Activated naive CD8-positive, alpha-beta T cell treated with anti-CD3 and anti-CD28 coated beads, Interleukin-2, amount 50 U/mL, for 16 hours (primary cell): ENCODE measurements around the gene MYBBP1A.
"Not testable (repeated sequence)": the region's sequence is repeated elsewhere in the genome, so short reads cannot be mapped to it uniquely, and the experiment has no call there.

Source experiments
- DNase-seq: peaks from one replicate; pipeline ENCODE4 v3.0.0-alpha.2; 2020; ENCODE audit warnings: low read depth, low spot score

Gene MYBBP1A

DNA sequence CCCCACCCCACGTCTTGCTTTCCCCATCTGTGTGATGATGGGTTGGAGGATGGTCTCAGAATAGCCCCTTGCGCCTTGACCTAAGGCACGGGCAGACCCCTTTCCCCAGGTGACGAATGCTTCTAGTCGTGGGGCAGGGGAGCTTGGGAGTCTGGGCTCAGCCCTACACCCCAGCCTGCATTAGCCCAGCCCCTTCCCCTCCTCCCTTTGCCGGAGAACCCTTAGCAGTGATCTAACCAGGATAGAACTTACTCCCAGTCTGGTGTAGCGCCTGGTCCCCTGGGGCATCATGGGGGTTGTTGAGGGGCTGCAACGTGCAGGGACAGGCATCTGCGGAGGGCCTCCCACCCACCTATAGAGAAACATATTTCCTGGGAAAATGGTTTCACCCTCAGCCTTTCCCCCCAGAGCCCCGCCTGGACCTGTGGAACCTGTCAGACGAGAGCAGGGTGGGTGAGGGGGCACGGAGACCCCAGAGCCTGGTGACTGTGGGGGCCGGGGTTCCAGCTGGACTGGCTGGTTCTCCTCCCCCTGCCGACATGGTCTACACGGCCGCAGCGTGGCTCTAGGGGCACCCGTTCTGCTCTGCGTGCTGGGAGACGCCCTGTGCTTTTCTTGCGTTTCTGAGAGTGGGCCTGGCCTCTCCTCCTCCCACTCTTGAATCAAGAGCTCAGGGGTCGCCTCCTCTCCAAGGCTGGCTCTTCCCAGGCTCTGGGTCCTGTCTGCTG, 33.9 kb upstream of the MYBBP1A start:
- no peak for DNase-seq

- no peak for DNase-seq
Observed at GRCh38 chr17:4588391-4588790, 33.2 kb upstream of the MYBBP1A start.

DNA sequence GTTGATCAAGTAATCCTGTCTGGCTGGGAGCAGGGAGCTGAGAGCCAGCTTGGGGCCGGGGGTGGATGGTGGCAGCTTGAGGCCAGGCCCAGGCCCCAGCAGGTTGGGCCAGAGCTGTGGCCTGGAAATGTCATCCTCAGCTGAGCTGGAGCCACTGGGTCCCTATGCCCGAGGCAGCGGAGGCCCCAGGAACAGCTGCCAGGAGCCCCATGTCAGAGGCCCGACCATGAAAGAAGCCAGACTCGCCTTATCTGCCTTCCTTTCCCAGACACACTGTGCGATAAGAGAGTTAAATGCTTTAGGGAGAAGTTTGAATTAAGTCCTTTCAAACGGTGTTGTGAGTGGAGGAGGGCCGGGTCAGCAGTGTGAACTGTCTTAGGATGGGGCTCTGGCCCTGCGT, 32.6 kb upstream of the MYBBP1A start:
- no peak for DNase-seq

GRCh38 chr17:4587195-4587594, 32.0 kb upstream of the MYBBP1A start:
- no peak for DNase-seq

DNA sequence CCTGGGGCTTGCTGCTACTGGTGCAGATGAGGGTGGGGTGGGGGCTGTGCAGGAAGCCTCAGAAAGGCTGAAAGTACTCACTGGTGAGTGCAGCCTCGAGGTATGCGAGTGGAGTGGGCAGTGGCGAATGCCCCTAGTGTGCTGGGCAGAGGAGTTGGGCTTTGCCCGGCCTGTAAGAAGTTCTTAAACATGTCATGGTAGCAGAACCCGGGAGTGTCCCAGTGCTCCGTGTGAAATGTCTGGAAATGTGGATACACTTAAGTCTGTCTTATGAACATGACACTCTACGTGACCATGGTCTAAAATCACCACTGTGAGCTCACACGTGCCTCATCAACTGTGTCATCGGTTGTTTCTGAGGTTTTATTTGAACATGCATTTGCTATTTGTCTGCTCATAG, 30.9 kb upstream of the MYBBP1A start:
- no peak for DNase-seq

GRCh38 chr17:4585638-4585994, 30.4 kb upstream of the MYBBP1A start:
- DNase-seq, result no peak

DNA sequence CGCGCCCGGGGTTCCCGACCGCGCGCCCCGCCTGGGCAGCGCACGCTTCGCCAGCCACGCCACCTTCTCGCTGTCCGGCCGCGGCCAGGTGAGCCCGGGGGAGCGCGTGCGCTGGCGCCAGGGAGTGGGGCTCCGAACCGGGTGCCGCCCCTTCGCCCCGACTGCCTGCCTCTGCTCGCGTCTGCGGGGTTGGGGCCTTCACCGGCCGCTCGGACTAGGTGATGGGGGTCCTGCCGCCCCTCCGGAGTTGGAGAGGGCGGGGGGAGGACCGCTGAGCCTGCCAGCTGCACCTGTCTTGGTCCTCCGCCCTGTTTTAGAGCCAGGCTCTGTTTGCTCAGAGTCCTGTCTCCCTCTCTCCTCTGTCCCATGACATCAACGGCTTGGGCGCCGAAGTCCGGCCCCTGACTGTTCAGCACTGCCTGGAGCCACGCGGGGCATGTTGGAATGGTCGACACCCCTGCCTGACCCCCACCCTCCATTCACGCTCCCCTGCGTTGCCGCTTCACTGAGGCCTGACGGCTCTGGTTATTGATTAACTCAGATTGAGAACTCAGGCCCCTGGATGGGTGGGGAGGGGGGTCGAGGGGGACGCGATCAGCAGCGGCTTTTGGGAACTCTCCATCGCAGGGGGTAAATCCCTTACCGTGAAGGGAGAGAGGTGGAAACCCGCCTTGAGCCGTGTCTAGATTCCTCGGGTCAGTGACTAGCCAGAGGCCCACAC, 29.9 kb upstream of the MYBBP1A start:
- no peak for DNase-seq

DNA sequence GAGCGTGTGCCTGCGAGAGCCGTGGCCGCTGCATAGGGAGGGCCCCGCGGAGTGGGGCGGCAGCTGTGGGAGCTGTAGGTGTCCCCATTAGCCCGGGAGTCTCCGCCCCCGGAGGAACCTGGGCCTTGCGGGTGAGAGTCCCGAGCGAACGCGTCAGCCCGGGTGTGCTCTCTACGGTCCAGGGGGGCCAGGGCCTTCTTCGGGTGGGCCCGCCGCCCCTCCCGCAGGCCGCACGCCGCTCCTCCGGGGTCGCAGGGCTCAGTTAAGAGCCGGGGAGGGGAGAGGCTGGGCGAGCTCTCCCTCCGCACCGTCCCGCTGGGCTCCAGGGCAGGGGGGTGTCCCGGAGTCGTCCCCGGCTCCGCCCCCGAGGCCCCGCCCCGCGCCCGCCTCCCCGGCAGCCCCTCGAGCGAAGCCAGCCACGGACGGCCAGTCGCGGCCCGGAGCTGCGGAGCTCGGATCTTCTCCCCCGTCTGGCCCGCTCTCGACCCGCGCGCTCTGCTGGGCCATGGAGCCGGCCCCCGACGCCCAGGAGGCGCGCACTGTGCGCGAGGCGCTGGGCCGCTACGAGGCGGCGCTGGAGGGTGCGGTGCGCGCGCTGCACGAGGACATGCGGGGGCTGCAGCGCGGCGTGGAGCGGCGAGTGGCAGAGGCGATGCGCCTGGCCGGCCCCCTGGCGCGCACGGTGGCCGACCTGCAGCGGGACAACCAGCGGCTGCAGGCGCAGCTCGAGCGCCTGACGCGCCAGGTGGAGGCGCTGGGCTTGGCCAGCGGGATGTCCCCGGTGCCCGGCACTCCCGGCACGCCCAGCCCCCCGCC, 29.1 kb upstream of the MYBBP1A start, which contains the start of gene SMTNL2:
Gene SMTNL2 (plus strand): TSS at position 429 of the 816 bp plus-strand sequence. CDS start 77 bp downstream, at position 506.
- DNase-seq, result no peak

DNA sequence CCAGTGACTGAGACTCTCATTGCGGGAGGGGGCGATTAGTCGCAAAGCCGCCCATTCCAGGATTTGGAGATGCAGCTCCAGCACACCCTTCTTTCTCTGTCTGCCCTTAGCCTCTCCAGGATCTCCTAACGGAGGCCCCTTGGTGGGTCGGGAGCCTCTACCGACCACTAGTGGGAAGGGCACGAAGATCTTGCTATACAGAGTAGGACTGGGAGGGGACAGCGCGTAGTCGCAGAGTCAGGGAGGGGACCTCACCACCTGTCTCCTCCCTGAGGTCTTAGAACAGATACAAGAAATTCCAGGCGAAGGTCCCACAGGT, 28.6 kb upstream of the MYBBP1A start:
- no peak for DNase-seq

DNA sequence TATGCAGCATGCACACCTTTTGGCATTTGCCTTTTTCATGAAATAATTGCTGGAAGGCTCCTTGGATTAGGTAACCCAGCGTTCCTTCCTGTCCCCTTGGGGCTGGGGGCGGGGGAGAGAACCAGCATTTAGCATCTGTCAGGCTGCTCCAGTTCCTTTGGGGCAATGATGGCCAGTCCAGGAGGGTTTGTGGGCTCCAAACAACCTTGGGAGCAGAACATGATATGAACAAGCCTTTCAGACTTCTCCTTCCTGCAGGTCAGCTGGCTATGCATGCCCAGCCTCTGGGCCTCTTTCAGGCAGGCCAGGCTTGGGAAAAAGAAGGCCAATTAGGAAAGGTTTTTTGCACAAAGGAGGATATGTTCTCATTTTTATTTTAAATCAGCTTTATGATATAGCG, 28.0 kb upstream of the MYBBP1A start:
- DNase-seq, result no peak

GRCh38 chr17:4582691-4583090, 27.5 kb upstream of the MYBBP1A start:
- DNase-seq, result no peak

DNA sequence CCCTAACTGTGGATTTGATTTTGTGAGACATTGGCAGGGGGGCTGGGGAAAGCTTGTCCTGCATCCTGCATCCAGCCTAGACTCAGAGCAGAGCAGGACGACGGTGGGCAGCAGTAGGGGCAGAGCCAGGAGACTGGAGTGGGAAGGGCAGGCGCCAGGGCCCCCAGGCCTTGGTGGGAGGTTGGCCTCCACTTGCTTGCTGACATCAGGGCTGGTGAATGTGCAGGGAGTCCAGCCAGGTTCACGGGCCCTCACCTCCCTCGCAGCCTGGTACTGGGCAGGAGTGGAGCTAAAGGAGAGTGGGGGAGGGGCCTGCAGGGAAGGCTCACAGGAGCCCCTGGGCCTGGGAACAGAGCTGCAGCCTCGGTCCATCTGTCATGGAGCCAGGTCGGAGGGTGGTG, 26.9 kb upstream of the MYBBP1A start:
- no peak for DNase-seq

- DNase-seq, result no peak
Observed at GRCh38 chr17:4580291-4580690, 25.1 kb upstream of the MYBBP1A start.

DNA sequence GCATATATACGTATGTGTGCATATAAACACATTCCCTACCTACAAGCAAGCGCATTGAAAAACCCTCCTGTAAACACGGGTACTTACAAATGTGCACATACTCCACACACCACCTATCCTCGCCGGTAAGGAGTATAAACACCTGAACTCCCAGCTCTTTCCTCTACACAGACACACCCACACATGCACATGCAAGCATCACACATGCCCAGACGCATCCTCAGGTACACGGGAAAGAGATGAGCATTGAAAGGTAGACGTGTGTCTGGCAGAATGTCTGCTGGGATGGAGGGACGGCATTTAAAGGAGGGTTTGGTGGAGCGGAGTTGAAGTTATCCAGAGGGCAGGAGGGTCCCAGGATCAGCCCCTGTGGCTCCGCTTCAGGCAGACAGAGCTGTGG, 24.5 kb upstream of the MYBBP1A start:
- DNase-seq, result no peak

DNA sequence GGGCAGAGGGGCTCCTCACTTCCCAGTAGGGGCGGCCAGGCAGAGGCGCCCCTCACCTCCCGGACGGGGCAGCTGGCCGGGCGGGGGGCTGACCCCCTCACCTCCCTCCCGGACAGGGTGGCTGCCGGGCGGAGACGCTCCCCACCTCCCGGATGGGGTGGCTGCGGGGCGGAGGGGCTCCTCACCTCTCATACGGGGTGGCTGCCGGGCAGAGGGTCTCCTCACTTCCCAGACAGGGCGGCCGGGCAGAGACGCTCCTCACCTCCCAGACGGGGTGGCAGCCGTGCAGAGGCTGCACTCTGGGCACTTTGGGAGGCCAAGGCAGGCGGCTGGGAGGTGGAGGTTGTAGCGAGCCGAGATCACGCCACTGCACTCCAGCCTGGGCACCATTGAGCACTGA, 23.2 kb upstream of the MYBBP1A start:
- DNase-seq, result not testable (repeated sequence)

- no peak for DNase-seq
Observed at GRCh38 chr17:4577386-4577993, 22.3 kb upstream of the MYBBP1A start.

- DNase-seq, result no peak
Observed at GRCh38 chr17:4576729-4577322, 21.6 kb upstream of the MYBBP1A start.

GRCh38 chr17:4576161-4576558, 21.0 kb upstream of the MYBBP1A start:
- no peak for DNase-seq

DNA sequence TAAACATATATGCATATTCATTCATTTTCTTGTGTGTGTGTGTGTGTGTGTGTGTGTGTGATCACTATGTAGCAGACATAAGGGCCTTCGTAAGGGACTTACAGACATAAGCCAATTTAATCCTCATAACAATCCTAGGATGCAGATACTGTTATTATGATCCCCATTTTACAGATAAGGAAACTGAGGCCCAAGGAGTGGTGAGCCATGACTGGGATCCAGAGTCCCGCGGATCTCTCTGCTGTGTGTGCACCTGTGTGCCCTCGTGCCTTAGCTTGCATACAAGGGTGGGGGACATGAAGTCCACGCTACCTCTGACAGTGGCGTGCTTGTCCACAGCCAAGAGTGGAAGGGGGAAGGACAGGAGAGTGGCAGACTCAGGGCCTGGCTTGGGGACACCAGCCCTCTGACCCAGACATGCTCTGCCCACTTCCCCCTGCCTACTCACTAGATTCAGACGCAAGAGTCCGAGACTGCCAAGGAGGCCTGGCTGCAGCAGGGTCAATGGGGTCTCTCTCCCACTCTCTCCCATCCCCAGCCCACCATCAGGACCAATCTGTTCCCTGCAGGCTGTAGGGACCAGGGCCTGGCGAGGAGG, 19.4 kb upstream of the MYBBP1A start:
- DNase-seq, result no peak

DNA sequence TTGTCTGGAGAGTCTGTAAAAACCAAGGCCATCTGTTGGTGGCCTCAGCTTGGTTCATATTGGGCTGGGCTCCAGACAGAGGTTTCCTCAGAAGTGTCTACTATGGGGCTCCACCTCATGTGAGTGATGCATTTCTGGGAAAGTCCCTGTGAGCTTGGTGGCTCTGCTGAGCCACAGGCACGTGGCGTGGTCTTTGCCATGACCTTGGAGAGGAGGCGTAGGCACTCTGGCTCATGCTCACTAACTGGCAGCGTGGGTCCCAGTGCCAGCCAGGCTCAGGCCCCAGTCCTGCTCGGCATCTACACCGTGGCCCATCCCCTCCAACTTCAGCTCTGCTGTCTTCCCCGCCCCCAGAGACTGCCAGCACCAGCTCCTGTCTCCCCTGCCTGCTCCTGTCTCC, 18.5 kb upstream of the MYBBP1A start:
- DNase-seq, result no peak

GRCh38 chr17:4573115-4573514, 17.9 kb upstream of the MYBBP1A start:
- no peak for DNase-seq
